NCI-H2107 (cell line): ENCODE measurements around the gene CPXM1.

Source experiments
- DNase-seq: peaks from one replicate; lab custom pipeline; 2025; lab: John Stamatoyannopoulos, UW

Gene CPXM1

GRCh38 chr20:2763186-2763585, 37.2 kb downstream of the CPXM1 start:
- no peak for DNase-seq

- DNase-seq: peak; percentile 12
Measured at GRCh38 chr20:2762578-2763131, 37.8 kb downstream of the CPXM1 start.

- no peak for DNase-seq
Measured at GRCh38 chr20:2761885-2762284, 38.5 kb downstream of the CPXM1 start.

GRCh38 chr20:2760952-2761305, 39.5 kb downstream of the CPXM1 start:
- DNase-seq: no peak

GRCh38 chr20:2760297-2760951, 40.0 kb downstream of the CPXM1 start:
- no peak for DNase-seq

- DNase-seq: no peak
Measured at GRCh38 chr20:2759603-2760296, 40.7 kb downstream of the CPXM1 start.

- DNase-seq: no peak
Measured at GRCh38 chr20:2759143-2759542, 41.3 kb downstream of the CPXM1 start.

GRCh38 chr20:2757969-2758368, 42.5 kb downstream of the CPXM1 start:
- DNase-seq: no peak

- DNase-seq: no peak
Measured at GRCh38 chr20:2757001-2757400, 43.4 kb downstream of the CPXM1 start.

GRCh38 chr20:2756056-2756611, 44.3 kb downstream of the CPXM1 start:
- no peak for DNase-seq

- DNase-seq: no peak
Measured at GRCh38 chr20:2755451-2756055, 44.9 kb downstream of the CPXM1 start.

- DNase-seq: no peak
Measured at GRCh38 chr20:2754424-2754823, 46.0 kb downstream of the CPXM1 start.

- no peak for DNase-seq
Measured at GRCh38 chr20:2753461-2754040, 46.9 kb downstream of the CPXM1 start.

GRCh38 chr20:2752567-2753460, 47.6 kb downstream of the CPXM1 start:
- DNase-seq: no peak

GRCh38 chr20:2751878-2752566, 48.4 kb downstream of the CPXM1 start:
- DNase-seq: no peak

GRCh38 chr20:2751347-2751877, 49.0 kb downstream of the CPXM1 start:
- no peak for DNase-seq

- no peak for DNase-seq
Measured at GRCh38 chr20:2750491-2751251, 49.8 kb downstream of the CPXM1 start.

GRCh38 chr20:2749951-2750490, 50.4 kb downstream of the CPXM1 start:
- no peak for DNase-seq

- DNase-seq: no peak
Measured at GRCh38 chr20:2749343-2749950, 51.0 kb downstream of the CPXM1 start.
